Osteoblast (primary cell): ENCODE data around the gene CHERP. TPM values are rescaled to one million over a fixed set of nuclear protein-coding genes. Genes with fewer than 3 reads are reported as not detected.

Source experiments
- DNase-seq: peaks from one replicate; pipeline ENCODE4 v3.0.0; 2011; ENCODE audit warnings: low spot score, mixed read lengths; ENCODE audit not compliant: insufficient read length; ENCODE audit errors: missing footprints
- H2AFZ ChIP-seq: 2 replicates; pipeline ENCODE4 v1.6.0; 2011; ENCODE audit warnings: mild to moderate bottlenecking, low read length
- H3K27ac ChIP-seq: 2 replicates; pipeline ENCODE4 v1.5.1; 2011; ENCODE audit warnings: mild to moderate bottlenecking, low read depth, low read length, moderate library complexity
- H3K27me3 ChIP-seq: 2 replicates; pipeline ENCODE4 v1.6.0; 2012; ENCODE audit warnings: mild to moderate bottlenecking, control low read depth, inconsistent platforms, low read length, moderate library complexity; ENCODE audit not compliant: insufficient read depth
- H3K36me3 ChIP-seq: 2 replicates; pipeline ENCODE4 v1.5.1; 2011; ENCODE audit warnings: mild to moderate bottlenecking, low read length, control low read depth, moderate library complexity; ENCODE audit not compliant: insufficient read depth
- H3K4me1 ChIP-seq: 2 replicates; pipeline ENCODE4 v1.5.1; 2011; ENCODE audit warnings: mild to moderate bottlenecking, low read length, control low read depth, moderate library complexity; ENCODE audit not compliant: insufficient read depth
- H3K4me2 ChIP-seq: 2 replicates; pipeline ENCODE4 v1.6.0; 2011; ENCODE audit warnings: mild to moderate bottlenecking, low read length; ENCODE audit not compliant: insufficient read depth
- H3K4me3 ChIP-seq: fragments of 200-600 bp; sonication (generic); 3 replicates; pipeline ENCODE4 v1.5.1; 2012; ENCODE audit warnings: mild to moderate bottlenecking, low read length, inconsistent platforms; ENCODE audit not compliant: insufficient read depth
- H3K79me2 ChIP-seq: 2 replicates; pipeline ENCODE4 v1.6.0; 2012; ENCODE audit warnings: mild to moderate bottlenecking, low read length, control low read depth, inconsistent platforms; ENCODE audit not compliant: insufficient read depth
- H3K9me3 ChIP-seq: 2 replicates; pipeline ENCODE4 v1.5.1; 2011; ENCODE audit warnings: low read depth, low read length, control low read depth
- H4K20me1 ChIP-seq: 2 replicates; pipeline ENCODE4 v1.6.0; 2012; ENCODE audit warnings: mild to moderate bottlenecking, low read length, control low read depth; ENCODE audit not compliant: insufficient read depth
- total RNA-seq: library from RNA; depleted of rRNA; stranded (reverse); fragments of >200 nt; gene quantifications from 2 replicates; pipeline ENCODE4 v1.2.3, GENCODE V29; 2012
- TF ChIP-seq, protein P1 (sequence below): IDR thresholded peaks from 2 replicates; pipeline ENCODE4 v1.5.1; 2011; ENCODE audit warnings: mild to moderate bottlenecking, low read depth, low read length, moderate library complexity; ENCODE audit errors: extremely low read depth

The CHERP gene
- total RNA-seq, 1 donor: 5.8 TPM

DNA sequence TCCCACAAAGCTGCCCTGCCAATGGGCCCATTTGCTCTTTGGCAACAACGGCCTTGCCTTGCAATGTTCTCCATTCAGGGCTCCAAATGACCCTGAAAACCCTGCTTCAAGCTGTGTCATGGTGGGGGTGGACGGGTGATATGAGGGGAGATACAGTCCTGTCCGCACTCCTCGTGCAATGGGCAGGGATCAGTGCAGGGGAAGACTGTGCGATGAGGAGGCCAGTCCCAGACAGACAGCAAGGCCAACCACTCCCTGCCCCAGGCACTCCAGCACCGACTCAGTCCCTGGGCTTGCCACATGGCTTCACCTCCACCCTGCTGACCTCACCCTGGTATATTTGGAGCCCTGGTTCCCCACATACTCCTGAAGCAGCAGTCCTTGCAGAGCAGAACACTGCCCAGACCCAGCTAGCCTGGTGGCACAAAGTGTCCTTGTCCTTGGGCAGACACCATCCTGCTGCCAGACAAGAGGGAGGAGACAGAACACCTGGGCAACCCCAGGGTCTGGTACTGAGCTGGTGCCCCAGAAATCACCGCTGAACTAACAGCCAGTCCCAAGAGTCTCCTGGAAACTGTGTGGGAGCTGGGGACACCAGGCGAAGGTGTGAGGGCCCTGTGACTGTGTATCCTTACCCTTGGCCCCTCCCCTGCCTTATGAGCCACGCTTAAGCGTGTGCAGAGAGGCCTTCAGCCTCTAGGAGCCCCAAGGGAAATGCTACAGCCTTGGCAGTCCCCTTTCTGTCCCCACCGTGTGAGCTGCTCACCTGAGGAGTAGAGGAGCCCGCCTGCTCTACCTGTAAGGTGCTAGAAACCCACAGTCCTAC, 39.1 kb upstream of the CHERP start:
- TF ChIP-seq, protein P1, sequence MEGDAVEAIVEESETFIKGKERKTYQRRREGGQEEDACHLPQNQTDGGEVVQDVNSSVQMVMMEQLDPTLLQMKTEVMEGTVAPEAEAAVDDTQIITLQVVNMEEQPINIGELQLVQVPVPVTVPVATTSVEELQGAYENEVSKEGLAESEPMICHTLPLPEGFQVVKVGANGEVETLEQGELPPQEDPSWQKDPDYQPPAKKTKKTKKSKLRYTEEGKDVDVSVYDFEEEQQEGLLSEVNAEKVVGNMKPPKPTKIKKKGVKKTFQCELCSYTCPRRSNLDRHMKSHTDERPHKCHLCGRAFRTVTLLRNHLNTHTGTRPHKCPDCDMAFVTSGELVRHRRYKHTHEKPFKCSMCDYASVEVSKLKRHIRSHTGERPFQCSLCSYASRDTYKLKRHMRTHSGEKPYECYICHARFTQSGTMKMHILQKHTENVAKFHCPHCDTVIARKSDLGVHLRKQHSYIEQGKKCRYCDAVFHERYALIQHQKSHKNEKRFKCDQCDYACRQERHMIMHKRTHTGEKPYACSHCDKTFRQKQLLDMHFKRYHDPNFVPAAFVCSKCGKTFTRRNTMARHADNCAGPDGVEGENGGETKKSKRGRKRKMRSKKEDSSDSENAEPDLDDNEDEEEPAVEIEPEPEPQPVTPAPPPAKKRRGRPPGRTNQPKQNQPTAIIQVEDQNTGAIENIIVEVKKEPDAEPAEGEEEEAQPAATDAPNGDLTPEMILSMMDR: no peak
- H3K27ac ChIP-seq: peak overlapping the region; percentile 13
- peaks cover 33% of the 10 kb centered on the region for H3K4me1 ChIP-seq
- peaks cover 97% of the 10 kb centered on the region for H3K79me2 ChIP-seq
- no peak overlapping the region for H2AFZ ChIP-seq
- peaks cover 28% of the 10 kb centered on the region for H3K36me3 ChIP-seq
- no peaks in the 10 kb centered on the region for H3K9me3 ChIP-seq
- H3K27me3 ChIP-seq: no peaks in the 10 kb centered on the region
- H3K4me3 ChIP-seq: no peak overlapping the region
- no peak overlapping the region for H3K4me2 ChIP-seq
- peak; percentile 74 for DNase-seq
- peaks cover 82% of the 10 kb centered on the region for H4K20me1 ChIP-seq

DNA sequence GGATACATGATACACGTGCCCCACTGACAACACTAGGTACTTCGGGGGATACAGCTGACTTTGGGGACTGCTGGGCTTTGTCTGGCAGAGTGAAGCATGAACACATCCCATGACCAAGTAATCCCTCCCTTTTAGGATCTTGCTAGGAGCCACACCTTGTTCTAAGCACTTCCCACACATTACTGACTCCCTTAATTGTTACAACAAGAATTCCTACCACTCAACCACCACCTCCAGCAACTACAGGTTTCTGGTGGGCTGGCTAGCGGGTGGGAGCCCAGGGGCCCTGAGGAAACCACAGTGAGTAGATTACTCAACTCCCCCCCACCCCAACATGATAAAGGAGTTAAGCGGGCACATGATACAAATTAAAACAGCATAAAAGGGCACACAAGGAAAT, 37.1 kb upstream of the CHERP start:
- H2AFZ ChIP-seq: no peak overlapping the region
- H3K4me1 ChIP-seq: peaks cover 16% of the 10 kb centered on the region
- H3K79me2 ChIP-seq: peaks cover 97% of the 10 kb centered on the region
- no peak overlapping the region for H3K4me3 ChIP-seq
- H3K36me3 ChIP-seq: peaks cover 41% of the 10 kb centered on the region
- no peak overlapping the region for H3K4me2 ChIP-seq
- no peak for DNase-seq
- no peak overlapping the region for H3K27ac ChIP-seq
- H3K27me3 ChIP-seq: no peaks in the 10 kb centered on the region
- TF ChIP-seq, protein P1: no peak
- H3K9me3 ChIP-seq: no peaks in the 10 kb centered on the region
- H4K20me1 ChIP-seq: peaks cover 82% of the 10 kb centered on the region

DNA sequence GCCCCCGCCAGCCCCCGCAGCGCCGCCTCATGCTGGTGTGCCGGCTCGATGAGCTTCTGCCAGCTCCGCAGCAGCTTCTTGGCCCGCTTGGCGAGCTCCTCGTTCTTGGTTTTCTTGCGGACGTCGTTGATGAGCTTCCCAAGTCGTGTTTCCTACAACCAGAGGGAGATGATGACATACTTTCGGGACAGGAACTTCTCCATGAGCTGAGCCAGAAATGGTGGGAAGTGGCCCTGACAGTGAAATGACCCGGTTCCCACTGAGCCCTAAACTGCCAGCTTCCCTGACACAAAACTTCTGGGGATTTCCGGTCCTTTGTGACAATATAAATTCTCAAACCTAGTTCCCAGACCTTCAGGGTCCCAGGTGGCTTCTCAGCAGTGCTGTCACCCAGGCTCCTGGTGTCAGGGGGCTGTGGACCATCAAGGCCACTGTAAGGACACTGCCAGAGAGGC, 35.3 kb upstream of the CHERP start:
- H2AFZ ChIP-seq: no peak overlapping the region
- TF ChIP-seq, protein P1: no peak
- peaks cover 99% of the 10 kb centered on the region for H3K79me2 ChIP-seq
- H3K36me3 ChIP-seq: peaks cover 41% of the 10 kb centered on the region
- peaks cover 16% of the 10 kb centered on the region for H3K4me1 ChIP-seq
- no peak overlapping the region for H3K4me2 ChIP-seq
- H4K20me1 ChIP-seq: peaks cover 81% of the 10 kb centered on the region
- H3K27me3 ChIP-seq: no peaks in the 10 kb centered on the region
- H3K27ac ChIP-seq: no peak overlapping the region
- DNase-seq: no peak
- no peak overlapping the region for H3K4me3 ChIP-seq
- no peaks in the 10 kb centered on the region for H3K9me3 ChIP-seq

DNA sequence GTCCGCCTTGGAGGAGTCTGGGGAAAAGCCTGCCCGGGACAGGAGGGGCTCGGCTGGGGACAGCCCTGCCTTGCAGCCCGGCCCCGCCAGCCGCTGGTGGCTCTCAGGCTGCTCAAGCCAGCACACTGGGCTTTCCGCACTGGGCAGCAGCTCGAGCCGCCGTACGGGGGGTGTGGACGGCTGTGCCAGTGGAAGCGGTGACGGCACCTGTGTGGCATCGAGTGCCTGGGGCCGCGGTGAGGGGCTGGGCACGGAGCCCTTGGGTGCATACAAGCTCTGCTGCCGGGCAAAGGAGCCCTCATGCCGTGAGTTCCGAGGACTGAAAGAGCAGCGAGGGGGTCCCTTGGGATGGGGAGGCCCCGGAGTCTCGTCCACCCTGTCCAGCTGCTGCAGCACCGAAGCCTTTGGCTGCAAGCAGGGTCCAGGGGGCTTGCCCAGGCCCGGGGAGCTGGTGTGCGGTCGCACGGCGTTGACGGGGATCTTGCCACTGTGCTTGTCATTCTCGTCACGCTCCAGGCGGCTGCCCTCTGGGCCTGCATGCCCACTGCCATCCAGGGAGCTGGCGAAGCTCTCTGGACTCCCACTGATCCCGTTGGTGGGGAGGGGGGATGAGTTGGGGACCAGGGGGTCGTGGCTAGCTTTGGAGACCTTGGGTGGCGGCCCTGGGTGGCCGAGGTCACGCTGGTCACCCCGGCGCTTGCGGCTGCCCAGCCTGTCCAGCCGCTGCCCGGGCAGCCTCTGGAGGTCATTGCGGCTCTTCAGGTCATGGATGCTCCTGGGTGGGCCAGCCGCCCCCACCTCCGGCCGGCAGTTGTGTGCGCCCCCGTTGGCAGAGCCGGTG, 34.7 kb upstream of the CHERP start:
- Histone ChIP-seq H2AFZ (no peak overlapping the region), H3K4me3 (no peak overlapping the region), H3K27me3 (no peaks in the 10 kb centered on the region), H3K36me3 (peaks cover 41% of the 10 kb centered on the region), H3K9me3 (no peaks in the 10 kb centered on the region), H3K79me2 (peaks cover 96% of the 10 kb centered on the region), H3K27ac (no peak overlapping the region), H4K20me1 (peaks cover 75% of the 10 kb centered on the region), H3K4me1 (peaks cover 14% of the 10 kb centered on the region), H3K4me2 (no peak overlapping the region)
- DNase-seq: peak; percentile 70
- TF ChIP-seq, protein P1: no peak
